HAP-1 (cell line): ENCODE data around the gene MORC3.

Experiments
- DNase-seq, 2 experiments: peaks; one replicate each; pipeline ENCODE4 v3.0.0-alpha.2; 2016 to 2020; ENCODE audit warnings: low spot score in 2 of 2
- H3K27me3 ChIP-seq: fragments of 250-450 bp; sonication (Bioruptor Pico); 2 replicates; pipeline ENCODE4 v1.5.1; 2020; ENCODE audit warnings: low read depth, mild to moderate bottlenecking, moderate library complexity
- H3K36me3 ChIP-seq: fragments of 250-450 bp; sonication (Bioruptor Pico); replicated peaks from 2 replicates; pipeline ENCODE4 v1.5.1; 2020; ENCODE audit warnings: mild to moderate bottlenecking
- H3K4me1 ChIP-seq: fragments of 250-450 bp; sonication (Bioruptor Pico); 2 replicates; pipeline ENCODE4 v1.5.1; 2020; ENCODE audit warnings: mild to moderate bottlenecking
- H3K4me3 ChIP-seq: fragments of 250-450 bp; sonication (Bioruptor Pico); 2 replicates; pipeline ENCODE4 v1.5.1; 2020; ENCODE audit warnings: mild to moderate bottlenecking, moderate library complexity
- H3K9me3 ChIP-seq: fragments of 250-450 bp; sonication (Bioruptor Pico); 2 replicates; pipeline ENCODE4 v1.5.1; 2020; ENCODE audit warnings: mild to moderate bottlenecking, moderate library complexity
- in situ Hi-C: fragments of 300-500 bp; cut with MboI; formaldehyde crosslinking; loops from 3 replicates; pipeline ENCODE4 v1.14.3; 2020; ENCODE audit warnings: low sequenced_read_pairs, inconsistent platforms, mixed read lengths

Gene MORC3

GRCh38 chr21:36344931-36345330, 24.9 kb downstream of the MORC3 start:
- no peaks in the 10 kb centered on the region for H3K4me1 ChIP-seq
- DNase-seq, result no peak
- in situ Hi-C loops, result no loop called here
- no peaks in the 10 kb centered on the region for H3K27me3 ChIP-seq
- H3K4me3 ChIP-seq, result no peak overlapping the region
- no peaks in the 10 kb centered on the region for H3K9me3 ChIP-seq
- H3K36me3 ChIP-seq, result peaks cover 65% of the 10 kb centered on the region

- Histone ChIP-seq H3K27me3 (no peaks in the 10 kb centered on the region), H3K9me3 (no peaks in the 10 kb centered on the region), H3K4me1 (no peaks in the 10 kb centered on the region), H3K36me3 (peaks cover 59% of the 10 kb centered on the region), H3K4me3 (no peak overlapping the region)
- in situ Hi-C loops, result no loop called here
- no peak for DNase-seq
These were observed 27.4 kb downstream of the MORC3 start for GRCh38 chr21:36347278-36347961.

- no peaks in the 10 kb centered on the region for H3K27me3 ChIP-seq
- H3K36me3 ChIP-seq, result peaks cover 53% of the 10 kb centered on the region
- DNase-seq, result no peak
- H3K9me3 ChIP-seq, result no peaks in the 10 kb centered on the region
- no peak overlapping the region for H3K4me3 ChIP-seq
- in situ Hi-C loops, result no loop called here
- H3K4me1 ChIP-seq, result no peaks in the 10 kb centered on the region
These were observed 27.9 kb downstream of the MORC3 start for GRCh38 chr21:36347962-36348328.

GRCh38 chr21:36349315-36349714, 29.3 kb downstream of the MORC3 start:
- H3K36me3 ChIP-seq, result peaks cover 45% of the 10 kb centered on the region
- H3K4me3 ChIP-seq, result no peak overlapping the region
- in situ Hi-C loops, result no loop called here

GRCh38 chr21:36350282-36350910, 30.4 kb downstream of the MORC3 start:
- Histone ChIP-seq H3K27me3 (no peaks in the 10 kb centered on the region), H3K9me3 (no peaks in the 10 kb centered on the region), H3K4me3 (no peak overlapping the region), H3K4me1 (peaks cover 4% of the 10 kb centered on the region), H3K36me3 (peaks cover 39% of the 10 kb centered on the region)
- in situ Hi-C loops, result no loop called here
- no peak for DNase-seq

More at GRCh38 chr21:36349315-36349714, 29.3 kb downstream of the MORC3 start:
- Histone ChIP-seq H3K9me3 (no peaks in the 10 kb centered on the region), H3K27me3 (no peaks in the 10 kb centered on the region), H3K4me1 (no peaks in the 10 kb centered on the region)
- no peak for DNase-seq

GRCh38 chr21:36354918-36355680, 35.1 kb downstream of the MORC3 start:
- H3K36me3 ChIP-seq, result peaks cover 22% of the 10 kb centered on the region
- in situ Hi-C loops, result no loop called here
- H3K4me1 ChIP-seq, result peaks cover 4% of the 10 kb centered on the region
- peak; percentile 22 to 63 for DNase-seq
- H3K9me3 ChIP-seq, result no peaks in the 10 kb centered on the region
- H3K27me3 ChIP-seq, result no peaks in the 10 kb centered on the region
- H3K4me3 ChIP-seq, result no peak overlapping the region

- peaks cover 4% of the 10 kb centered on the region for H3K4me1 ChIP-seq
- in situ Hi-C loops, result no loop called here
- no peaks in the 10 kb centered on the region for H3K9me3 ChIP-seq
- H3K36me3 ChIP-seq, result peaks cover 29% of the 10 kb centered on the region
- no peak overlapping the region for H3K4me3 ChIP-seq
- H3K27me3 ChIP-seq, result no peaks in the 10 kb centered on the region
- no peak for DNase-seq
These were observed 35.9 kb downstream of the MORC3 start for GRCh38 chr21:36355868-36356267.

GRCh38 chr21:36359185-36359584, 39.2 kb downstream of the MORC3 start:
- H3K4me1 ChIP-seq, result peaks cover 4% of the 10 kb centered on the region
- no peaks in the 10 kb centered on the region for H3K9me3 ChIP-seq
- peaks cover 38% of the 10 kb centered on the region for H3K36me3 ChIP-seq
- H3K27me3 ChIP-seq, result no peaks in the 10 kb centered on the region
- in situ Hi-C loops, result no loop called here
- no peak for DNase-seq
- no peak overlapping the region for H3K4me3 ChIP-seq

- H3K9me3 ChIP-seq, result no peaks in the 10 kb centered on the region
- H3K27me3 ChIP-seq, result no peaks in the 10 kb centered on the region
- peaks cover 76% of the 10 kb centered on the region for H3K36me3 ChIP-seq
- H3K4me3 ChIP-seq, result no peak overlapping the region
- H3K4me1 ChIP-seq, result peaks cover 7% of the 10 kb centered on the region
- in situ Hi-C loops, result no loop called here
- no peak for DNase-seq
These were observed 49.2 kb downstream of the MORC3 start for GRCh38 chr21:36369064-36369685.

GRCh38 chr21:36375994-36376393, 56.0 kb downstream of the MORC3 start:
- no peaks in the 10 kb centered on the region for H3K27me3 ChIP-seq
- peaks cover 36% of the 10 kb centered on the region for H3K36me3 ChIP-seq
- no peak overlapping the region for H3K4me3 ChIP-seq
- peaks cover 5% of the 10 kb centered on the region for H3K4me1 ChIP-seq
- H3K9me3 ChIP-seq, result no peaks in the 10 kb centered on the region
- in situ Hi-C loops, result no loop called here
- DNase-seq, result no peak

- Histone ChIP-seq H3K4me3 (no peak overlapping the region), H3K9me3 (no peaks in the 10 kb centered on the region), H3K4me1 (no peaks in the 10 kb centered on the region), H3K36me3 (peaks cover 26% of the 10 kb centered on the region), H3K27me3 (no peaks in the 10 kb centered on the region)
- DNase-seq, result no peak
- in situ Hi-C loops, result no loop called here
These were observed 57.4 kb downstream of the MORC3 start for GRCh38 chr21:36377391-36377842.

GRCh38 chr21:36379251-36379650, 59.3 kb downstream of the MORC3 start:
- Histone ChIP-seq H3K36me3 (peaks cover 14% of the 10 kb centered on the region), H3K4me1 (no peaks in the 10 kb centered on the region), H3K9me3 (no peaks in the 10 kb centered on the region), H3K4me3 (no peak overlapping the region), H3K27me3 (no peaks in the 10 kb centered on the region)
- no peak for DNase-seq
- in situ Hi-C loops, result no loop called here

- Histone ChIP-seq H3K4me3 (no peak overlapping the region), H3K9me3 (no peaks in the 10 kb centered on the region), H3K36me3 (peaks cover 5% of the 10 kb centered on the region), H3K4me1 (peaks cover 9% of the 10 kb centered on the region), H3K27me3 (no peaks in the 10 kb centered on the region)
- no peak for DNase-seq
- in situ Hi-C loops, result no loop called here
These were observed 62.0 kb downstream of the MORC3 start for GRCh38 chr21:36381841-36382589.
